Activated CD4-positive, alpha-beta T cell treated with anti-CD3 and anti-CD28 coated beads, Interleukin-2, amount 10 ng/mL, durations not matched to agents 24 days and 14 days (primary cell): Measurements from ENCODE around the gene BOLA1. TPM values are rescaled to one million over a fixed set of nuclear protein-coding genes. Genes with fewer than 3 reads are reported as not detected.

Source experiments
- total RNA-seq: library from RNA; stranded (reverse); gene quantifications from 2 replicates; pipeline ENCODE4 v1.2.3, GENCODE V29; 2022

Gene BOLA1
- total RNA-seq, 1 donor from 2014 or later, result 25.8 TPM

Other genes with a start within 250 kb of the BOLA1 start
- gene FCGR1A, start 116.9 kb upstream of the BOLA1 start, total RNA-seq, result not detected in 2 replicates
- gene SV2A, start 18.3 kb downstream of the BOLA1 start, total RNA-seq, result 18.0 and 18.9 TPM in 2 replicates
- gene SF3B4, start 28.2 kb downstream of the BOLA1 start, total RNA-seq, result 124 and 131 TPM in 2 replicates
- gene MTMR11, start 37.3 kb downstream of the BOLA1 start, total RNA-seq, result 5.8 and 6.1 TPM in 2 replicates
- 36.1 and 38.8 TPM in 2 replicates for gene OTUD7B, start 111.2 kb downstream of the BOLA1 start, total RNA-seq
- gene VPS45, start 168.2 kb downstream of the BOLA1 start, total RNA-seq, result 20.8 and 21.0 TPM in 2 replicates